SK-N-SH (cell line): Measurements from ENCODE around the gene ROR2. TPM values are rescaled to one million over a fixed set of nuclear protein-coding genes. Genes with fewer than 3 reads are reported as not detected.

Experiments
- CTCF ChIA-PET: fragments of 300-600, 350-600 bp; formaldehyde crosslinking; extraction: SDS; loops from one replicate; lab custom pipeline; 2021; lab: Yijun Ruan, JAX
- POLR2A ChIA-PET: fragments of 350-600 bp; sonication (Branson Sonifier 250); formaldehyde crosslinking; extraction: SDS; loops from one replicate; lab custom pipeline; 2020; ENCODE audit warnings: antibody characterized with exemption, inconsistent platforms; lab: Yijun Ruan, JAX
- DNase-seq: peaks from one replicate; pipeline ENCODE4 v3.0.0; 2012
- H2AFZ ChIP-seq: fragments of 200-600 bp; sonication (generic); 2 replicates; pipeline ENCODE4 v1.8.1; 2016; ENCODE audit warnings: antibody characterized with exemption, mild to moderate bottlenecking, low read depth
- H3F3A ChIP-seq: fragments of 200-600 bp; sonication (generic); replicated peaks from 2 replicates; pipeline ENCODE3; 2016; ENCODE audit warnings: antibody characterized with exemption, mild to moderate bottlenecking; ENCODE audit not compliant: insufficient read depth
- H3K27ac ChIP-seq, 2 experiments: fragments of 200-500 bp in 1 of 2; fragments of 200-600 bp in 1 of 2; sonication (Bioruptor generic) in 1 of 2; sonication (generic), shearing (Covaris generic) in 1 of 2; 2 replicates each; pipeline versions ENCODE4 v1.5.1 to v1.6.1; 2014 to 2016; ENCODE audit warnings: low read depth in 2 of 2, inconsistent platforms in 1 of 2, low read length in 1 of 2, mild to moderate bottlenecking in 1 of 2, mixed read lengths in 1 of 2
- H3K27me3 ChIP-seq: fragments of 200-600 bp; sonication (generic), shearing (Covaris generic); 2 replicates; pipeline ENCODE4 v1.6.1; 2016; ENCODE audit warnings: mixed run types; ENCODE audit not compliant: insufficient read depth
- H3K36me3 ChIP-seq, 2 experiments: fragments of 200-500 bp in 1 of 2; fragments of 200-600 bp in 1 of 2; sonication (Bioruptor generic) in 1 of 2; sonication (generic) in 1 of 2; replicated peaks in 1 of 2; 2 replicates each; pipeline versions ENCODE3 to v1.5.1; 2014 to 2016; ENCODE audit warnings: low read length in 1 of 2, mild to moderate bottlenecking in 1 of 2; ENCODE audit not compliant: insufficient read depth in 2 of 2, control insufficient read depth in 1 of 2
- H3K4me1 ChIP-seq, 2 experiments: fragments of 200-500 bp in 1 of 2; fragments of 200-600 bp in 1 of 2; sonication (Bioruptor generic) in 1 of 2; sonication (generic), shearing (Covaris generic) in 1 of 2; 2 replicates each; pipeline versions ENCODE4 v1.5.1 to v1.6.1; 2014 to 2016; ENCODE audit warnings: low read depth in 1 of 2, low read length in 1 of 2, mixed run types in 1 of 2; ENCODE audit not compliant: insufficient read depth in 2 of 2, control insufficient read depth in 1 of 2
- H3K4me2 ChIP-seq: fragments of 200-600 bp; sonication (generic), shearing (Covaris generic); 2 replicates; pipeline ENCODE4 v1.6.1; 2017; ENCODE audit warnings: mixed run types
- H3K4me3 ChIP-seq, 2 experiments: fragments of 200-500 bp in 1 of 2; fragments of 200-600 bp in 1 of 2; sonication (Bioruptor generic) in 1 of 2; sonication (generic), shearing (Covaris generic) in 1 of 2; 2 replicates each; pipeline versions ENCODE4 v1.5.1 to v1.8.1; 2014 to 2016; ENCODE audit warnings: low read depth in 2 of 2, inconsistent platforms in 1 of 2, low read length in 1 of 2, mild to moderate bottlenecking in 1 of 2, mixed read lengths in 1 of 2, moderate library complexity in 1 of 2
- H3K79me2 ChIP-seq: fragments of 200-600 bp; sonication (generic); 2 replicates; pipeline ENCODE4 v1.8.1; 2017; ENCODE audit warnings: mild to moderate bottlenecking; ENCODE audit not compliant: insufficient read depth
- H3K9ac ChIP-seq: fragments of 200-600 bp; sonication (generic); 2 replicates; pipeline ENCODE4 v1.6.1; 2017; ENCODE audit warnings: mixed run types
- H3K9me2 ChIP-seq: fragments of 200-600 bp; sonication (generic); 2 replicates; pipeline ENCODE4 v1.6.1; 2017; ENCODE audit warnings: mixed run types
- H3K9me3 ChIP-seq: fragments of 200-600 bp; sonication (generic); 2 replicates; pipeline ENCODE4 v1.6.1; 2017; ENCODE audit warnings: mixed run types, mild to moderate bottlenecking, moderate library complexity
- H4K20me1 ChIP-seq: fragments of 200-600 bp; sonication (generic); 2 replicates; pipeline ENCODE4 v1.6.1; 2017; ENCODE audit warnings: mild to moderate bottlenecking, mixed run types; ENCODE audit not compliant: insufficient read depth
- CHD2 ChIP-seq: fragments of 150-350 bp; IDR thresholded peaks from 2 replicates; pipeline ENCODE4 v1.6.1; 2018; ENCODE audit warnings: low read length; ENCODE audit not compliant: partially characterized antibody
- EZH2phosphoT487 ChIP-seq: fragments of 200-600 bp; sonication (generic); IDR thresholded peaks from 2 replicates; pipeline ENCODE4 v1.6.1; 2017; ENCODE audit warnings: low read depth, mixed run types, mild to moderate bottlenecking, antibody characterized with exemption, moderate library complexity, borderline replicate concordance
- FOXM1 ChIP-seq: IDR thresholded peaks from 2 replicates; pipeline ENCODE4 v1.4.0; 2012; ENCODE audit warnings: low read depth, mild to moderate bottlenecking
- GABPA ChIP-seq: IDR thresholded peaks from 2 replicates; pipeline ENCODE4 v1.4.0; 2012; ENCODE audit warnings: low read depth, mild to moderate bottlenecking
- JUND ChIP-seq: IDR thresholded peaks from 2 replicates; pipeline ENCODE4 v1.4.0; 2012
- MEF2A ChIP-seq: IDR thresholded peaks from 2 replicates; pipeline ENCODE4 v1.4.0; 2012; ENCODE audit warnings: low read depth, borderline replicate concordance
- MXI1 ChIP-seq: IDR thresholded peaks from 2 replicates; pipeline ENCODE4 v1.6.1; 2012; ENCODE audit warnings: mild to moderate bottlenecking, low read depth, low read length, improper control_type of control experiment
- NRF1 ChIP-seq: IDR thresholded peaks from 2 replicates; pipeline ENCODE4 v1.6.1; 2012; ENCODE audit warnings: low read depth, mild to moderate bottlenecking, low read length
- POLR2AphosphoS5 ChIP-seq: IDR thresholded peaks from 2 replicates; pipeline ENCODE4 v1.6.1; 2012; ENCODE audit warnings: low read depth, low read length
- RAD21 ChIP-seq: IDR thresholded peaks from 2 replicates; pipeline ENCODE4 v1.6.1; 2012; ENCODE audit warnings: mild to moderate bottlenecking, low read length
- RCOR1 ChIP-seq: fragments of 150-350 bp; IDR thresholded peaks from 2 replicates; pipeline ENCODE4 v1.6.1; 2017; ENCODE audit warnings: antibody characterized with exemption, low read length
- RFX5 ChIP-seq: IDR thresholded peaks from 2 replicates; pipeline ENCODE4 v1.6.1; 2012; ENCODE audit warnings: mild to moderate bottlenecking, improper control_type of control experiment, low read length
- RXRA ChIP-seq: IDR thresholded peaks from 2 replicates; pipeline ENCODE4 v1.4.0; 2012; ENCODE audit warnings: low read depth, mild to moderate bottlenecking, borderline replicate concordance
- SMC3 ChIP-seq: IDR thresholded peaks from 2 replicates; pipeline ENCODE4 v1.6.1; 2012; ENCODE audit warnings: low read depth, low read length, improper control_type of control experiment
- TCF12 ChIP-seq: IDR thresholded peaks from 2 replicates; pipeline ENCODE4 v1.4.0; 2012
- ZBTB33 ChIP-seq: IDR thresholded peaks from 2 replicates; pipeline ENCODE4 v1.4.0; 2012; ENCODE audit warnings: low read depth, borderline replicate concordance
- WGBS: methylation state at CpG from one replicate; pipeline ENCODE4 v1.1.6; 2017; ENCODE audit warnings: low lambda C conversion rate; 5-methylcytosine and 5-hydroxymethylcytosine counted together
- polyA plus RNA-seq, 3 experiments: library from polyadenylated mRNA; depleted of rRNA; stranded (reverse); fragments of >200 nt; gene quantifications; 2 replicates each; pipeline ENCODE4 v1.2.3, GENCODE V29; 2012
- TF ChIP-seq, protein P1 (sequence below): fragments of 200-600 bp; sonication (generic); IDR thresholded peaks from 2 replicates; pipeline ENCODE4 v1.6.1; 2017; ENCODE audit warnings: antibody characterized with exemption, mild to moderate bottlenecking, moderate library complexity
- TF ChIP-seq, protein P2 (sequence below): fragments of 150-350 bp; IDR thresholded peaks from 2 replicates; pipeline ENCODE4 v1.6.1; 2017; ENCODE audit warnings: antibody characterized with exemption, low read length, low read depth, borderline replicate concordance
- TF ChIP-seq, protein P3 (sequence below): IDR thresholded peaks from 2 replicates; pipeline ENCODE4 v1.6.1; 2012; ENCODE audit warnings: mild to moderate bottlenecking, low read depth, low read length, moderate library complexity

The ROR2 gene
- polyA plus RNA-seq, 1 of the 3 experiments (the other 2 are of a cell fraction), result 0.43 TPM

GRCh38 chr9:91698266-91698665 lies 251.8 kb downstream of the ROR2 start:
- Histone ChIP-seq H4K20me1 (no peaks in the 10 kb centered on the region), H3K4me2 (no peak overlapping the region), H3F3A (no peaks in the 10 kb centered on the region), H3K9me3 (no peaks in the 10 kb centered on the region), H3K9ac (no peak overlapping the region), H3K27ac (no peak overlapping the region), H3K79me2 (no peaks in the 10 kb centered on the region), H2AFZ (no peak overlapping the region), H3K9me2 (no peaks in the 10 kb centered on the region), H3K4me3 (no peak overlapping the region), H3K36me3 (no peaks in the 10 kb centered on the region), H3K4me1 (no peaks in the 10 kb centered on the region), H3K27me3 (no peaks in the 10 kb centered on the region)
- TF ChIP-seq TCF12 (no peak), MXI1 (no peak), ZBTB33 (no peak), JUND (no peak), GABPA (no peak)
- ChIA-PET POLR2A (no interaction called here), CTCF (no interaction called here)
- DNase-seq, result no peak
- whole genome bisulfite sequencing, result 57% methylated on average over 3 of the region's 3 CpGs

- ChIA-PET POLR2A (no interaction called here), CTCF (no interaction called here)
- H3K27me3 ChIP-seq, result no peaks in the 10 kb centered on the region
- no peak overlapping the region for H3K4me3 ChIP-seq
- WGBS, result 88% methylated on average over 4 of the region's 7 CpGs
- no peak overlapping the region for H3K9ac ChIP-seq
- no peaks in the 10 kb centered on the region for H3K36me3 ChIP-seq
- H3F3A ChIP-seq, result no peaks in the 10 kb centered on the region
- H2AFZ ChIP-seq, result no peak overlapping the region
- TF ChIP-seq, protein P1, sequence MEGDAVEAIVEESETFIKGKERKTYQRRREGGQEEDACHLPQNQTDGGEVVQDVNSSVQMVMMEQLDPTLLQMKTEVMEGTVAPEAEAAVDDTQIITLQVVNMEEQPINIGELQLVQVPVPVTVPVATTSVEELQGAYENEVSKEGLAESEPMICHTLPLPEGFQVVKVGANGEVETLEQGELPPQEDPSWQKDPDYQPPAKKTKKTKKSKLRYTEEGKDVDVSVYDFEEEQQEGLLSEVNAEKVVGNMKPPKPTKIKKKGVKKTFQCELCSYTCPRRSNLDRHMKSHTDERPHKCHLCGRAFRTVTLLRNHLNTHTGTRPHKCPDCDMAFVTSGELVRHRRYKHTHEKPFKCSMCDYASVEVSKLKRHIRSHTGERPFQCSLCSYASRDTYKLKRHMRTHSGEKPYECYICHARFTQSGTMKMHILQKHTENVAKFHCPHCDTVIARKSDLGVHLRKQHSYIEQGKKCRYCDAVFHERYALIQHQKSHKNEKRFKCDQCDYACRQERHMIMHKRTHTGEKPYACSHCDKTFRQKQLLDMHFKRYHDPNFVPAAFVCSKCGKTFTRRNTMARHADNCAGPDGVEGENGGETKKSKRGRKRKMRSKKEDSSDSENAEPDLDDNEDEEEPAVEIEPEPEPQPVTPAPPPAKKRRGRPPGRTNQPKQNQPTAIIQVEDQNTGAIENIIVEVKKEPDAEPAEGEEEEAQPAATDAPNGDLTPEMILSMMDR, result no peak
- TF ChIP-seq RAD21, result no peak
- TF ChIP-seq, protein P2, sequence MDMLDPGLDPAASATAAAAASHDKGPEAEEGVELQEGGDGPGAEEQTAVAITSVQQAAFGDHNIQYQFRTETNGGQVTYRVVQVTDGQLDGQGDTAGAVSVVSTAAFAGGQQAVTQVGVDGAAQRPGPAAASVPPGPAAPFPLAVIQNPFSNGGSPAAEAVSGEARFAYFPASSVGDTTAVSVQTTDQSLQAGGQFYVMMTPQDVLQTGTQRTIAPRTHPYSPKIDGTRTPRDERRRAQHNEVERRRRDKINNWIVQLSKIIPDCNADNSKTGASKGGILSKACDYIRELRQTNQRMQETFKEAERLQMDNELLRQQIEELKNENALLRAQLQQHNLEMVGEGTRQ, result no peak
- TF ChIP-seq FOXM1, result no peak
- TF ChIP-seq GABPA, result no peak
- TF ChIP-seq MEF2A, result no peak
- TF ChIP-seq, protein P3, sequence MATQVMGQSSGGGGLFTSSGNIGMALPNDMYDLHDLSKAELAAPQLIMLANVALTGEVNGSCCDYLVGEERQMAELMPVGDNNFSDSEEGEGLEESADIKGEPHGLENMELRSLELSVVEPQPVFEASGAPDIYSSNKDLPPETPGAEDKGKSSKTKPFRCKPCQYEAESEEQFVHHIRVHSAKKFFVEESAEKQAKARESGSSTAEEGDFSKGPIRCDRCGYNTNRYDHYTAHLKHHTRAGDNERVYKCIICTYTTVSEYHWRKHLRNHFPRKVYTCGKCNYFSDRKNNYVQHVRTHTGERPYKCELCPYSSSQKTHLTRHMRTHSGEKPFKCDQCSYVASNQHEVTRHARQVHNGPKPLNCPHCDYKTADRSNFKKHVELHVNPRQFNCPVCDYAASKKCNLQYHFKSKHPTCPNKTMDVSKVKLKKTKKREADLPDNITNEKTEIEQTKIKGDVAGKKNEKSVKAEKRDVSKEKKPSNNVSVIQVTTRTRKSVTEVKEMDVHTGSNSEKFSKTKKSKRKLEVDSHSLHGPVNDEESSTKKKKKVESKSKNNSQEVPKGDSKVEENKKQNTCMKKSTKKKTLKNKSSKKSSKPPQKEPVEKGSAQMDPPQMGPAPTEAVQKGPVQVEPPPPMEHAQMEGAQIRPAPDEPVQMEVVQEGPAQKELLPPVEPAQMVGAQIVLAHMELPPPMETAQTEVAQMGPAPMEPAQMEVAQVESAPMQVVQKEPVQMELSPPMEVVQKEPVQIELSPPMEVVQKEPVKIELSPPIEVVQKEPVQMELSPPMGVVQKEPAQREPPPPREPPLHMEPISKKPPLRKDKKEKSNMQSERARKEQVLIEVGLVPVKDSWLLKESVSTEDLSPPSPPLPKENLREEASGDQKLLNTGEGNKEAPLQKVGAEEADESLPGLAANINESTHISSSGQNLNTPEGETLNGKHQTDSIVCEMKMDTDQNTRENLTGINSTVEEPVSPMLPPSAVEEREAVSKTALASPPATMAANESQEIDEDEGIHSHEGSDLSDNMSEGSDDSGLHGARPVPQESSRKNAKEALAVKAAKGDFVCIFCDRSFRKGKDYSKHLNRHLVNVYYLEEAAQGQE, result no peak
- no peak for TF ChIP-seq RCOR1
- TF ChIP-seq TCF12, result no peak
- no peak for TF ChIP-seq CHD2
- TF ChIP-seq EZH2phosphoT487, result no peak
- TF ChIP-seq NRF1, result no peak
- no peak for TF ChIP-seq RFX5
- no peak for TF ChIP-seq POLR2AphosphoS5
- TF ChIP-seq SMC3, result no peak
- TF ChIP-seq RXRA, result no peak
- no peaks in the 10 kb centered on the region for H3K9me3 ChIP-seq
- no peak overlapping the region for H3K27ac ChIP-seq
- no peaks in the 10 kb centered on the region for H3K9me2 ChIP-seq
- DNase-seq, result no peak
- no peaks in the 10 kb centered on the region for H3K79me2 ChIP-seq
- H3K4me2 ChIP-seq, result no peak overlapping the region
- no peaks in the 10 kb centered on the region for H3K4me1 ChIP-seq
- no peaks in the 10 kb centered on the region for H4K20me1 ChIP-seq
Measured at GRCh38 chr9:91697201-91697600, 252.8 kb downstream of the ROR2 start.
